ENCODE measurements around the gene PDXK. TPM values are rescaled to one million over a fixed set of nuclear protein-coding genes. Genes with fewer than 3 reads are reported as not detected.

Gene PDXK
- total and polyA plus RNA-seq, 12 donors, result 43.0 to 202 (median 95.3) TPM

DNA sequence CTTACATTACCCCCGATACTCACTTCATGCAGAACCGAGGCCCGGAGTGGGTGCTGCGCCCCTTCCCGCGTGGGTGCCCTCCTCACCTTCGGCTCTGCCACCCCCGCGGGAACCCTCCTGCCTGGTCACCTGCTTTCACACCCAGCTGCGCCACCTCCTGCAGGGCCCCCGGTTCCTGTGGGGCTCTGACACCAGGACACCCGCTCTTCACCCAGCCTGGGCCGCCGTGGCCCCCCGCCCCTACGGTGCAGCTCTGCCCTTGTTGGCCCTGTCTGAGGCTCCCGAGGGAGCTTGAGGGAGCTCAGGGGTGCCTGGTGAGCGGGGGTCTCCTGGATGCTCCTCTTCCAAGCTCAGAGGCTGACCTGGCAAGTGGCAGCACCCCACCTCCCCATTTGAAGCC lies 89.4 kb downstream of the PDXK start:
- Histone ChIP-seq H3K4me3 (no peak overlapping the region), H3K4me1 (replicated peaks in 1 of 2) (peaks cover 0 to 13% of the 10 kb centered on the region in 2 donors), H3K27me3 (no peaks in the 10 kb centered on the region), H3K27ac (no peak overlapping the region), H3K36me3 (replicated peaks in 1 of 2) (peaks cover 0 to 8% of the 10 kb centered on the region in 2 donors), H3K9me3 (replicated peaks in 1 of 3) (no peaks in the 10 kb centered on the region)
- 81 to 97% (median 85%) methylated on average over 11 to 18 of the region's 18 CpGs for WGBS, 4 donors
- no peak for DNase-seq
- TF ChIP-seq, protein P1, sequence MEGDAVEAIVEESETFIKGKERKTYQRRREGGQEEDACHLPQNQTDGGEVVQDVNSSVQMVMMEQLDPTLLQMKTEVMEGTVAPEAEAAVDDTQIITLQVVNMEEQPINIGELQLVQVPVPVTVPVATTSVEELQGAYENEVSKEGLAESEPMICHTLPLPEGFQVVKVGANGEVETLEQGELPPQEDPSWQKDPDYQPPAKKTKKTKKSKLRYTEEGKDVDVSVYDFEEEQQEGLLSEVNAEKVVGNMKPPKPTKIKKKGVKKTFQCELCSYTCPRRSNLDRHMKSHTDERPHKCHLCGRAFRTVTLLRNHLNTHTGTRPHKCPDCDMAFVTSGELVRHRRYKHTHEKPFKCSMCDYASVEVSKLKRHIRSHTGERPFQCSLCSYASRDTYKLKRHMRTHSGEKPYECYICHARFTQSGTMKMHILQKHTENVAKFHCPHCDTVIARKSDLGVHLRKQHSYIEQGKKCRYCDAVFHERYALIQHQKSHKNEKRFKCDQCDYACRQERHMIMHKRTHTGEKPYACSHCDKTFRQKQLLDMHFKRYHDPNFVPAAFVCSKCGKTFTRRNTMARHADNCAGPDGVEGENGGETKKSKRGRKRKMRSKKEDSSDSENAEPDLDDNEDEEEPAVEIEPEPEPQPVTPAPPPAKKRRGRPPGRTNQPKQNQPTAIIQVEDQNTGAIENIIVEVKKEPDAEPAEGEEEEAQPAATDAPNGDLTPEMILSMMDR (IDR thresholded peaks at IDR 0.05), result no peak
- no peak for TF ChIP-seq POLR2A (IDR thresholded peaks at IDR 0.05)
- intact Hi-C loops (cut with DNase I), result loop anchor here in 1 of 2 donors (10.0 kb wide), 1 partner anchor 136 kb away; no protein-coding TSS in a partner anchor

DNA sequence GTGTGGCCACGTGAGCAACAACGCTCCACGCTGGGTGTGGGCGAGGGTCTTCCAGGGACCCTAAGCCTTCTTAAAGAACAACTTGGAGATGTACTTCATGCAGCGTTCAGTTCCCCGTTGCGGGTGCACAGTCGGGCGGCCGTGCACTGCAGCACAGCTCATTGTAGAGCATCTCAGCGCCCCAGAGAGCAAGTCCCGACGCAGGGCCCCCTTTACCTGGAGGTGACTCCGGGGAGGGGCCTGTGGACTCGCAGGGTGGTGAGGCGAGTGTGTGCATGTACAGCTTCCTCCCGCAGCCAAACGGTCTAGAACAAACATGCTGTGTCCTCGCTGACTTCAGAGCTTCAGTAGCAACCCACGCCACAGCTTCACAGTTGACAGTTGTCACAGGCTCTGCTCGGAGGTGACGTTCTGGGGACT lies 89.9 kb downstream of the PDXK start:
- Histone ChIP-seq H3K4me3 (no peak overlapping the region), H3K27ac (no peak overlapping the region), H3K9me3 (replicated peaks in 1 of 3) (no peaks in the 10 kb centered on the region), H3K4me1 (replicated peaks in 1 of 2) (peaks cover 0 to 13% of the 10 kb centered on the region in 2 donors), H3K36me3 (replicated peaks in 1 of 2) (peaks cover 0 to 3% of the 10 kb centered on the region in 2 donors), H3K27me3 (no peaks in the 10 kb centered on the region)
- TF ChIP-seq, protein P1 (IDR thresholded peaks at IDR 0.05), result no peak
- no peak for TF ChIP-seq POLR2A (IDR thresholded peaks at IDR 0.05)
- 72 to 93% (median 82%) methylated on average over 11 to 22 of the region's 22 CpGs for WGBS, 4 donors
- DNase-seq, result no peak
- intact Hi-C loops (cut with DNase I), result loop anchor here in 1 of 2 donors (10.0 kb wide), 1 partner anchor 136 kb away; no protein-coding TSS in a partner anchor

DNA sequence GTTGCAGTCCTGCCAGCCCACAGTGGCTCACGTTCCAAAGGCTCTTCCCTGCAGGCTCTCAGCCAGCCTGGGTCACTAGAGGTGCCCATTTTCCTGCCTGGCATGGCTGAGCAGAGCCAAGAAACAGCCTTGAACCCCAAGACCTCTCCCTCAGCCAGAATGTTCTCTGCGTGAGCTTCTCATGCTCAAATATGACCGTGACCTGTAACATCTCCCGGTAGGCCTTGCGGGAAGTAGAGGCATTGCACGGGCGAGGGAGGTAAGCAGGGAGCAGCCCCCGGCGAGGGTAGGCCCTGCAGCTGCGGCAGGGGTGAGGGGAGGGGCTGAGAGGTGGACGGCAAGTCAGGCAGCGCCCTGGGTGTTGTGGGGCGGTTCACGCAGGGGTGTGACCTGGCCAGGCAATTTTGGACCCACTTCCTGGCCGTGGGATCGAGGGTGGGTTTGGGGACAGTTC lies 90.4 kb downstream of the PDXK start:
- Histone ChIP-seq H3K4me1 (replicated peaks in 1 of 2) (peaks cover 0 to 13% of the 10 kb centered on the region in 2 donors), H3K27ac (no peak overlapping the region), H3K9me3 (replicated peaks in 1 of 3) (no peaks in the 10 kb centered on the region), H3K4me3 (no peak overlapping the region), H3K36me3 (replicated peaks in 1 of 2) (no peaks in the 10 kb centered on the region), H3K27me3 (no peaks in the 10 kb centered on the region)
- WGBS, 4 donors, result 68 to 80% (median 71%) methylated on average over 6 to 16 of the region's 16 CpGs
- intact Hi-C loops (cut with DNase I), result loop anchor here in 1 of 2 donors (10.0 kb wide), 1 partner anchor 135 kb away; no protein-coding TSS in a partner anchor
- no peak for TF ChIP-seq POLR2A (IDR thresholded peaks at IDR 0.05)
- TF ChIP-seq, protein P1 (IDR thresholded peaks at IDR 0.05), result no peak
- DNase-seq, result no peak

DNA sequence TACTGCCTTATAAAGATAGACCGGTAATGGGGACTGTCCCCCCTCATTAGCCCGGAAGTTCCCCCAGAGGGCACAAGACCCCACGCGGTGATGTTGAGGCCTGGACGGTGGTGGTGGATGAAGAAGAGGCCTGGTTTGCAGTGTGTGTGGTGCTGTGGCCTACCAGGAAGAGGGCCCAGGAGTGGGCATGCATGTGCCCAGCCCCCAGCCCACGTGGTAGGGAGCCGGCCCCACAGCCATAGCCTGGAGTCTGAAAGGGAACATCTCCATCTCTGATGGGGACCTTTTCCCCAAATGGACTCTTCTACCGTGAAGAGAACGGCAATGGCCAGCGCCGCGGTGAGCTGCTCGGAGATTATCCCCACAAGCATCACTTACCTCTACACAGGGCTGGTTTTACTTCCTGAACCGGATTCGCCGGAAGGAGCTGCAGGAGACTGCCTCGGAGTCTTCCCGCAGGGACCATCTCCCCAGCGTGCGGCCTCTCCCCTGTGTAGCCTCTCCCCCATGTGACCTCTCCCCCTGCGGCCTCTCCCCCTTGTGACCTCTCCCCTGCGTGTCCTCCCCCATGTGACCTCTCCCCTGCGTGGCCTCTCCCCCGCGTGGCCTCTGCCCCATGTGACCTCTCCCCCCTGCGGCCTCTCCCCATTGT lies 91.0 kb downstream of the PDXK start:
- Histone ChIP-seq H3K9me3 (replicated peaks in 1 of 3) (no peaks in the 10 kb centered on the region), H3K27ac (no peak overlapping the region), H3K27me3 (no peaks in the 10 kb centered on the region), H3K4me3 (no peak overlapping the region), H3K36me3 (replicated peaks in 1 of 2) (no peaks in the 10 kb centered on the region), H3K4me1 (replicated peaks in 1 of 2) (peaks cover 0 to 13% of the 10 kb centered on the region in 2 donors)
- TF ChIP-seq POLR2A (IDR thresholded peaks at IDR 0.05), result no peak
- TF ChIP-seq, protein P1 (IDR thresholded peaks at IDR 0.05), result no peak
- 58 to 63% (median 59%) methylated on average over 19 to 26 of the region's 26 CpGs for WGBS, 4 donors
- DNase-seq, result no peak
- intact Hi-C loops (cut with DNase I), result loop anchor here in 1 of 2 donors (2.0 to 10.0 kb wide), 2 partner anchors 135 to 167 kb away; no protein-coding TSS in a partner anchor

Data from adrenal gland (tissue), 12 donors.